ENCODE measurements around the gene ANKRD24. TPM values are rescaled to one million over a fixed set of nuclear protein-coding genes. Genes with fewer than 3 reads are reported as not detected.
A peak's percentile ranks its signal among the peaks of the same experiment; 100 is the strongest.

ANKRD24 gene
- polyA plus RNA-seq, 1 of the 3 experiments (the other 2 are of a cell fraction) = 0.87 TPM

GRCh38 chr19:4178990-4179389 lies 3.5 kb upstream of the ANKRD24 start:
- Histone ChIP-seq H3K27me3 (ENCODE audit: insufficient read depth) (no peaks in the 10 kb centered on the region), H3K79me2 (ENCODE audit: insufficient read depth) (peaks cover 16% of the 10 kb centered on the region; the same call in 1 of the 2 replicates), H3K4me2 (no peak overlapping the region), H3F3A (replicated peaks; ENCODE audit: insufficient read depth) (no peaks in the 10 kb centered on the region), H3K4me3 (ENCODE audit: low read depth in 2 of 2, low read length in 1 of 2) (no peak overlapping the region), H3K9me3 (no peaks in the 10 kb centered on the region), H4K20me1 (ENCODE audit: insufficient read depth) (peaks cover under 1% of the 10 kb centered on the region; the same call in 1 of the 2 replicates), H3K27ac (ENCODE audit: low read depth in 2 of 2, low read length in 1 of 2) (no peak overlapping the region), H3K4me1 (ENCODE audit: control insufficient read depth in 1 of 2, insufficient read depth in 2 of 2, low read depth in 1 of 2, low read length in 1 of 2) (peaks cover 0 to 7% of the 10 kb centered on the region in 2 experiments; a peak in 1 of 4 replicates), H3K36me3 (replicated peaks in 1 of 2; ENCODE audit: control insufficient read depth in 1 of 2, insufficient read depth in 2 of 2, low read length in 1 of 2) (peaks cover 4 to 5% of the 10 kb centered on the region in 2 experiments), H3K9me2 (no peaks in the 10 kb centered on the region), H3K9ac (no peak overlapping the region), H2AFZ (ENCODE audit: low read depth) (no peak overlapping the region)
- ChIA-PET POLR2A (no interaction called here), CTCF (no interaction called here)
- 91% methylated on average over 18 of the region's 18 CpGs for WGBS (ENCODE audit: low lambda C conversion rate)
- no peak for DNase-seq
- TF ChIP-seq RFX5 (IDR thresholded peaks at IDR 0.05; ENCODE audit: low read length) (no peak), MXI1 (IDR thresholded peaks at IDR 0.05; ENCODE audit: low read depth, low read length) (no peak), TCF12 (IDR thresholded peaks at IDR 0.05) (no peak)

GRCh38 chr19:4181053-4181508 lies 1.4 kb upstream of the ANKRD24 start:
- H3K9me3 ChIP-seq = no peaks in the 10 kb centered on the region
- POLR2A ChIA-PET = no interaction called here
- H4K20me1 ChIP-seq (ENCODE audit: insufficient read depth) = no peaks in the 10 kb centered on the region
- peaks cover 0 to 7% of the 10 kb centered on the region in 2 experiments; a peak in 1 of 4 replicates for H3K4me1 ChIP-seq (ENCODE audit: control insufficient read depth in 1 of 2, insufficient read depth in 2 of 2, low read depth in 1 of 2, low read length in 1 of 2)
- peak overlapping the region; percentile 76 to 99; a peak in 3 of 4 replicates for H3K4me3 ChIP-seq (ENCODE audit: low read depth in 2 of 2, low read length in 1 of 2)
- no peak overlapping the region for H3K27ac ChIP-seq (ENCODE audit: low read depth in 2 of 2, low read length in 1 of 2)
- no peak overlapping the region for H3K9ac ChIP-seq
- DNase-seq = no peak
- H3K4me2 ChIP-seq = peak overlapping the region; percentile 96
- no peak overlapping the region for H2AFZ ChIP-seq (ENCODE audit: low read depth)
- WGBS (ENCODE audit: low lambda C conversion rate) = 89% methylated on average over 2 of the region's 2 CpGs
- H3K79me2 ChIP-seq (ENCODE audit: insufficient read depth) = peaks cover 16% of the 10 kb centered on the region; the same call in 1 of the 2 replicates
- H3F3A ChIP-seq (replicated peaks; ENCODE audit: insufficient read depth) = no peaks in the 10 kb centered on the region
- H3K9me2 ChIP-seq = no peaks in the 10 kb centered on the region
- no peaks in the 10 kb centered on the region for H3K27me3 ChIP-seq (ENCODE audit: insufficient read depth)
- peaks cover 0 to 5% of the 10 kb centered on the region in 2 experiments for H3K36me3 ChIP-seq (replicated peaks in 1 of 2; ENCODE audit: control insufficient read depth in 1 of 2, insufficient read depth in 2 of 2, low read length in 1 of 2)
- no peak for TF ChIP-seq USF2 (IDR thresholded peaks at IDR 0.05; ENCODE audit: borderline replicate concordance, low read depth, low read length)
- no peak for TF ChIP-seq RCOR1 (IDR thresholded peaks at IDR 0.05; ENCODE audit: low read length)
- CTCF ChIA-PET = no interaction called here

GRCh38 chr19:4183967-4184717 lies 1.7 kb downstream of the ANKRD24 start:
- no peak for DNase-seq
- CTCF ChIA-PET = interaction anchor here (0.9 to 1.5 kb wide), 3 partner anchors 9 to 44 kb away, joined by 3 to 5 read pairs (median 4); no protein-coding TSS in a partner anchor
- no peak overlapping the region for H3K4me2 ChIP-seq
- H3F3A ChIP-seq (replicated peaks; ENCODE audit: insufficient read depth) = no peaks in the 10 kb centered on the region
- WGBS (ENCODE audit: low lambda C conversion rate) = 54% methylated on average over 17 of the region's 23 CpGs
- POLR2A ChIA-PET = no interaction called here
- no peak overlapping the region for H3K4me3 ChIP-seq (ENCODE audit: low read depth in 2 of 2, low read length in 1 of 2)
- no peaks in the 10 kb centered on the region for H3K9me2 ChIP-seq
- no peaks in the 10 kb centered on the region for H3K9me3 ChIP-seq
- H3K9ac ChIP-seq = no peak overlapping the region
- peaks cover 16% of the 10 kb centered on the region; the same call in 1 of the 2 replicates for H3K79me2 ChIP-seq (ENCODE audit: insufficient read depth)
- H3K27me3 ChIP-seq (ENCODE audit: insufficient read depth) = no peaks in the 10 kb centered on the region
- no peak overlapping the region for H3K27ac ChIP-seq (ENCODE audit: low read depth in 2 of 2, low read length in 1 of 2)
- peaks cover 0 to 7% of the 10 kb centered on the region in 2 experiments; a peak in 1 of 4 replicates for H3K4me1 ChIP-seq (ENCODE audit: control insufficient read depth in 1 of 2, insufficient read depth in 2 of 2, low read depth in 1 of 2, low read length in 1 of 2)
- peaks cover 0 to 5% of the 10 kb centered on the region in 2 experiments for H3K36me3 ChIP-seq (replicated peaks in 1 of 2; ENCODE audit: control insufficient read depth in 1 of 2, insufficient read depth in 2 of 2, low read length in 1 of 2)
- no peak overlapping the region for H2AFZ ChIP-seq (ENCODE audit: low read depth)
- H4K20me1 ChIP-seq (ENCODE audit: insufficient read depth) = no peaks in the 10 kb centered on the region
- TF ChIP-seq CTCF (IDR thresholded peaks at IDR 0.05) (no peak), SIN3A (IDR thresholded peaks at IDR 0.05; ENCODE audit: borderline replicate concordance, low read depth, low read length) (no peak), GATA2 (CRISPR knock-in tag; IDR thresholded peaks at IDR 0.05) (no peak), MAX (IDR thresholded peaks at IDR 0.05; ENCODE audit: low read depth) (no peak), FOXM1 (IDR thresholded peaks at IDR 0.05; ENCODE audit: low read depth) (no peak), EP300 (IDR thresholded peaks at IDR 0.05; ENCODE audit: borderline replicate concordance in 1 of 2, low read depth in 1 of 2, low read length in 1 of 2) (no peak), JUND (IDR thresholded peaks at IDR 0.05) (no peak), SMC3 (IDR thresholded peaks at IDR 0.05; ENCODE audit: low read depth, low read length) (no peak), TEAD4 (IDR thresholded peaks at IDR 0.05; ENCODE audit: borderline replicate concordance, insufficient read depth) (no peak), PBX3 (IDR thresholded peaks at IDR 0.05) (no peak), FOXJ3 (CRISPR knock-in tag; IDR thresholded peaks at IDR 0.05) (no peak), RAD21 (IDR thresholded peaks at IDR 0.05; ENCODE audit: low read length) (no peak), NRF1 (IDR thresholded peaks at IDR 0.05; ENCODE audit: low read depth, low read length) (no peak), YY1 (IDR thresholded peaks at IDR 0.05; ENCODE audit: low read depth) (no peak)

All from SK-N-SH (cell line).